A549 (cell line): ENCODE data around the gene UMODL1. TPM values are rescaled to one million over a fixed set of nuclear protein-coding genes. Genes with fewer than 3 reads are reported as not detected.

Experiments
- ATAC-seq, 2 experiments: fragments of 200-7000 bp in 1 of 2; fragments of >200 bp in 1 of 2; cut with Nextera tagmentation in 1 of 2; cut with Tn5 transposase in 1 of 2; 3 replicates each; pipeline versions ENCODE4 v1.8.0 to v1.9.1; 2018 to 2020; ENCODE audit warnings: mild to moderate bottlenecking in 1 of 2, moderate library complexity in 1 of 2
- CTCF ChIA-PET: fragments of 300-600 bp; sonication (Branson Sonifier 250); formaldehyde crosslinking; extraction: SDS; loops from one replicate; lab custom pipeline; 2021; ENCODE audit warnings: antibody characterized with exemption, inconsistent platforms; lab: Yijun Ruan, JAX
- POLR2A ChIA-PET: fragments of 350-600 bp; formaldehyde crosslinking; extraction: SDS; loops from one replicate; lab custom pipeline; 2021; ENCODE audit warnings: antibody characterized with exemption, inconsistent platforms; lab: Yijun Ruan, JAX
- DNase-seq, 2 experiments: peaks; one replicate each; pipeline versions ENCODE4 v3.0.0 to v3.0.0-alpha.2; 2011 to 2016; ENCODE audit warnings: low read depth in 1 of 2, low spot score in 1 of 2
- FAIRE-seq: peaks from 2 replicates; lab custom pipeline; 2011; peaks lifted over from hg19 to GRCh38; lab: Jason Lieb, UNC
- H3K27ac ChIP-seq, 2 experiments: fragments of >200 bp; sonication (Bioruptor Twin); formaldehyde crosslinking; 3 replicates each; pipeline ENCODE4 v1.5.1; 2016 to 2017
- H3K4me1 ChIP-seq: fragments of >200 bp; sonication (Bioruptor Twin); formaldehyde crosslinking; 3 replicates; pipeline ENCODE4 v1.6.1; 2016
- H3K4me2 ChIP-seq: fragments of >200 bp; sonication (Bioruptor Twin); formaldehyde crosslinking; 3 replicates; pipeline ENCODE4 v1.6.1; 2016
- H3K4me3 ChIP-seq: fragments of >200 bp; sonication (Bioruptor Twin); formaldehyde crosslinking; 3 replicates; pipeline ENCODE4 v1.5.1; 2016
- H3K9me3 ChIP-seq: fragments of >200 bp; sonication (Bioruptor Twin); formaldehyde crosslinking; 3 replicates; pipeline ENCODE4 v1.6.1; 2016
- BHLHE40 ChIP-seq: IDR thresholded peaks from 2 replicates; pipeline ENCODE4 v1.6.1; 2012; ENCODE audit warnings: low read depth, low read length, inconsistent platforms
- CBX8 ChIP-seq: fragments of 200-600 bp; sonication (generic); IDR thresholded peaks from 2 replicates; pipeline ENCODE4 v1.6.1; 2016
- CEBPB ChIP-seq, 2 experiments: fragments of >200 bp in 1 of 2; sonication (Bioruptor Twin) in 1 of 2; formaldehyde crosslinking in 1 of 2; IDR thresholded peaks; 2 replicates each; pipeline ENCODE4 v1.6.1; 2012 to 2016
- E2F6 ChIP-seq: IDR thresholded peaks from 2 replicates; pipeline ENCODE4 v1.6.1; 2012; ENCODE audit warnings: low read depth, borderline replicate concordance
- EHF ChIP-seq: fragments of 250-450 bp; sonication (Bioruptor Pico); IDR thresholded peaks from 2 replicates; pipeline ENCODE4 v1.5.0; 2020; ENCODE audit warnings: mild to moderate bottlenecking
- ELK1 ChIP-seq: fragments of 150-350 bp; IDR thresholded peaks from 2 replicates; pipeline ENCODE4 v1.6.1; 2014; ENCODE audit warnings: low read depth, mild to moderate bottlenecking, low read length
- JUN ChIP-seq, 2 experiments: fragments of >200 bp; sonication (Bioruptor Twin); formaldehyde crosslinking; IDR thresholded peaks; 2 replicates in 1 of 2; 3 replicates in 1 of 2; pipeline ENCODE4 v1.6.1; 2016 to 2017
- KDM5A ChIP-seq: fragments of 200-600 bp; sonication (generic); IDR thresholded peaks from 2 replicates; pipeline ENCODE4 v1.6.1; 2016; ENCODE audit warnings: antibody characterized with exemption, mild to moderate bottlenecking
- MAX ChIP-seq: IDR thresholded peaks from 2 replicates; pipeline ENCODE4 v1.6.1; 2012
- MAZ ChIP-seq: fragments of 150-350 bp; IDR thresholded peaks from 2 replicates; pipeline ENCODE4 v1.6.1; 2014; ENCODE audit warnings: antibody characterized with exemption, low read depth, low read length, borderline replicate concordance
- NPAS2 ChIP-seq: fragments of 250-450 bp; sonication (Bioruptor Pico); IDR thresholded peaks from 2 replicates; pipeline ENCODE4 v1.8.0; 2022; ENCODE audit warnings: mild to moderate bottlenecking, moderate library complexity, borderline replicate concordance
- POLR2AphosphoS2 ChIP-seq: conservative IDR thresholded peaks from 2 replicates; pipeline ENCODE4 v1.6.1; 2012; ENCODE audit warnings: low read length, improper control_type of control experiment, inconsistent platforms
- RAD21 ChIP-seq, 2 experiments: fragments of >200 bp in 1 of 2; sonication (Bioruptor Twin) in 1 of 2; formaldehyde crosslinking in 1 of 2; IDR thresholded peaks in 1 of 2; conservative IDR thresholded peaks in 1 of 2; 2 replicates in 1 of 2; 3 replicates in 1 of 2; pipeline ENCODE4 v1.6.1; 2012 to 2018; ENCODE audit warnings: inconsistent platforms in 1 of 2
- RCOR1 ChIP-seq: fragments of 150-350 bp; IDR thresholded peaks from 2 replicates; pipeline ENCODE4 v1.6.1; 2014; ENCODE audit warnings: antibody characterized with exemption, low read length, low read depth
- REST ChIP-seq: fragments of 200-600 bp; sonication (generic); IDR thresholded peaks from 2 replicates; pipeline ENCODE4 v1.6.1; 2016; ENCODE audit warnings: antibody characterized with exemption, mild to moderate bottlenecking, moderate library complexity
- USF2 ChIP-seq: fragments of 450-650 bp; IDR thresholded peaks from 2 replicates; pipeline ENCODE4 v1.6.1; 2014; ENCODE audit warnings: antibody characterized with exemption
- ZC3H11A ChIP-seq: fragments of 450-650 bp; IDR thresholded peaks from 2 replicates; pipeline ENCODE4 v1.6.1; 2014; ENCODE audit warnings: antibody characterized with exemption, mild to moderate bottlenecking
- WGBS: methylation state at CpG from one replicate; pipeline ENCODE4 v1.1.6; 2017; ENCODE audit errors: missing lambda C conversion rate; 5-methylcytosine and 5-hydroxymethylcytosine counted together
- polyA plus RNA-seq, 4 experiments: library from polyadenylated mRNA; depleted of rRNA in 3 of 4; stranded (reverse); fragments of >200 nt; fragmentation: RNase III in 1 of 4; extraction: RNeasy Plus Mini Kit Qiagen cat#74134 plus additional on column Dnase treatment in 1 of 4; gene quantifications; 2 replicates in 3 of 4; 3 replicates in 1 of 4; pipeline ENCODE4 v1.2.3, GENCODE V29; 2011 to 2017

UMODL1 gene
- polyA plus RNA-seq, 2 of the 4 experiments (the other 2 are of a cell fraction) = not detected

- FAIRE-seq (no peak), DNase-seq (no peak), ATAC-seq (no peak)
- Histone ChIP-seq H3K4me2 (no peak overlapping the region), H3K27ac (no peak overlapping the region), H3K9me3 (no peaks in the 10 kb centered on the region), H3K4me1 (peaks cover 5% of the 10 kb centered on the region; the same call in 2 of the 3 replicates), H3K4me3 (no peak overlapping the region)
- ChIA-PET CTCF (no interaction called here), POLR2A (no interaction called here)
- TF ChIP-seq EHF (CRISPR knock-in tag) (no peak), CEBPB (IDR thresholded peaks at IDR 0.05) (no peak), RAD21 (conservative IDR thresholded peaks at IDR 0.05 in 1 of 2, IDR thresholded peaks at IDR 0.05 in 1 of 2) (no peak), ZC3H11A (no peak), BHLHE40 (no peak), REST (no peak), NPAS2 (CRISPR knock-in tag) (no peak), CBX8 (no peak), MAX (no peak)
- WGBS = 71% methylated on average over 17 of the region's 17 CpGs
Measured at GRCh38 chr21:42043961-42044360, 27.2 kb upstream of the UMODL1 start.

- ChIA-PET POLR2A (no interaction called here), CTCF (no interaction called here)
- DNase-seq = no peak
- FAIRE-seq = no peak
- WGBS = 86% methylated on average over 4 of the region's 7 CpGs
- Histone ChIP-seq H3K9me3 (no peaks in the 10 kb centered on the region), H3K4me3 (no peak overlapping the region), H3K4me1 (peaks cover 4% of the 10 kb centered on the region; the same call in 2 of the 3 replicates), H3K4me2 (no peak overlapping the region), H3K27ac (no peak overlapping the region)
- no peak for ATAC-seq
- TF ChIP-seq RCOR1 (no peak), USF2 (no peak), E2F6 (no peak), NPAS2 (CRISPR knock-in tag) (no peak), EHF (CRISPR knock-in tag) (no peak), ELK1 (no peak), POLR2AphosphoS2 (no peak), RAD21 (conservative IDR thresholded peaks at IDR 0.05 in 1 of 2, IDR thresholded peaks at IDR 0.05 in 1 of 2) (no peak), MAZ (no peak), KDM5A (no peak), JUN (IDR thresholded peaks at IDR 0.05) (no peak)
Measured at GRCh38 chr21:42044871-42045495, 26.1 kb upstream of the UMODL1 start.
